Measurements from ENCODE around the gene PRR16.

Gene PRR16

GRCh38 chr5:120516805-120517204 is 52.7 kb downstream of the PRR16 start:
- no peak for DNase-seq (ENCODE audit: low spot score)

GRCh38 chr5:120517607-120518252 is 53.6 kb downstream of the PRR16 start:
- DNase-seq (ENCODE audit: low spot score), result no peak

- no peak for DNase-seq (ENCODE audit: low spot score)
These were observed 54.5 kb downstream of the PRR16 start for GRCh38 chr5:120518581-120518980.

GRCh38 chr5:120527251-120527650 is 63.2 kb downstream of the PRR16 start:
- no peak for DNase-seq (ENCODE audit: low spot score)

- no peak for DNase-seq (ENCODE audit: low spot score)
These were observed 64.5 kb downstream of the PRR16 start for GRCh38 chr5:120528609-120529008.

- no peak for DNase-seq (ENCODE audit: low spot score)
These were observed 65.3 kb downstream of the PRR16 start for GRCh38 chr5:120529386-120529785.

GRCh38 chr5:120531215-120531614 is 67.1 kb downstream of the PRR16 start:
- no peak for DNase-seq (ENCODE audit: low spot score)

- DNase-seq (ENCODE audit: low spot score), result no peak
These were observed 68.7 kb downstream of the PRR16 start for GRCh38 chr5:120532835-120533234.

- no peak for DNase-seq (ENCODE audit: low spot score)
These were observed 69.5 kb downstream of the PRR16 start for GRCh38 chr5:120533581-120533980.

- DNase-seq (ENCODE audit: low spot score), result no peak
These were observed 71.8 kb downstream of the PRR16 start for GRCh38 chr5:120535900-120536299.

- DNase-seq (ENCODE audit: low spot score), result no peak
These were observed 74.0 kb downstream of the PRR16 start for GRCh38 chr5:120538149-120538548.

GRCh38 chr5:120538644-120539043 is 74.5 kb downstream of the PRR16 start:
- DNase-seq (ENCODE audit: low spot score), result no peak

GRCh38 chr5:120539471-120539870 is 75.4 kb downstream of the PRR16 start:
- DNase-seq (ENCODE audit: low spot score), result no peak

- no peak for DNase-seq (ENCODE audit: low spot score)
These were observed 76.0 kb downstream of the PRR16 start for GRCh38 chr5:120540097-120540496.

GRCh38 chr5:120544043-120544442 is 79.9 kb downstream of the PRR16 start:
- no peak for DNase-seq (ENCODE audit: low spot score)

- DNase-seq (ENCODE audit: low spot score), result no peak
These were observed 80.9 kb downstream of the PRR16 start for GRCh38 chr5:120545007-120545406.

- DNase-seq (ENCODE audit: low spot score), result no peak
These were observed 81.9 kb downstream of the PRR16 start for GRCh38 chr5:120545951-120546350.

- no peak for DNase-seq (ENCODE audit: low spot score)
These were observed 82.8 kb downstream of the PRR16 start for GRCh38 chr5:120546922-120547321.

- no peak for DNase-seq (ENCODE audit: low spot score)
These were observed 86.3 kb downstream of the PRR16 start for GRCh38 chr5:120550358-120550757.

GRCh38 chr5:120552638-120553037 is 88.5 kb downstream of the PRR16 start:
- no peak for DNase-seq (ENCODE audit: low spot score)

GRCh38 chr5:120555345-120555744 is 91.2 kb downstream of the PRR16 start:
- no peak for DNase-seq (ENCODE audit: low spot score)

GRCh38 chr5:120564013-120564412 is 99.9 kb downstream of the PRR16 start:
- DNase-seq (ENCODE audit: low spot score), result no peak

GRCh38 chr5:120567066-120567465 is 103.0 kb downstream of the PRR16 start:
- DNase-seq (ENCODE audit: low spot score), result no peak

- no peak for DNase-seq (ENCODE audit: low spot score)
These were observed 103.8 kb downstream of the PRR16 start for GRCh38 chr5:120567921-120568320.

- DNase-seq (ENCODE audit: low spot score), result no peak
These were observed 104.6 kb downstream of the PRR16 start for GRCh38 chr5:120568711-120569110.
